HL-60 (cell line): ENCODE data around the gene CBLB.

Source experiments
- CTCF ChIP-seq: IDR thresholded peaks from one replicate; pipeline ENCODE4 v1.5.1; 2011; ENCODE audit warnings: low read length, control low read depth, inconsistent platforms; ENCODE audit not compliant: insufficient read depth
- GABPA ChIP-seq: IDR thresholded peaks from 2 replicates; pipeline ENCODE4 v1.6.1; 2012; ENCODE audit warnings: low read depth
- REST ChIP-seq: IDR thresholded peaks from 2 replicates; pipeline ENCODE4 v1.6.1; 2012; ENCODE audit warnings: low read depth; ENCODE audit not compliant: insufficient replicate concordance

GRCh38 chr3:105629718-105630117 is 239.1 kb downstream of the CBLB start:
- TF ChIP-seq CTCF, result no peak
- no peak for TF ChIP-seq REST
- TF ChIP-seq GABPA, result no peak
